GM21529 (cell line): ENCODE data around the gene ETV5.
"Not testable (repeated sequence)": the region's sequence is repeated elsewhere in the genome, so short reads cannot be mapped to it uniquely, and the experiment has no call there.

Source experiments
- ATAC-seq: cut with Tn5 transposase; IDR thresholded peaks from one replicate; pipeline ENCODE4 v1.9.1; 2021; ENCODE audit not compliant: unreplicated experiment

ETV5 gene

DNA sequence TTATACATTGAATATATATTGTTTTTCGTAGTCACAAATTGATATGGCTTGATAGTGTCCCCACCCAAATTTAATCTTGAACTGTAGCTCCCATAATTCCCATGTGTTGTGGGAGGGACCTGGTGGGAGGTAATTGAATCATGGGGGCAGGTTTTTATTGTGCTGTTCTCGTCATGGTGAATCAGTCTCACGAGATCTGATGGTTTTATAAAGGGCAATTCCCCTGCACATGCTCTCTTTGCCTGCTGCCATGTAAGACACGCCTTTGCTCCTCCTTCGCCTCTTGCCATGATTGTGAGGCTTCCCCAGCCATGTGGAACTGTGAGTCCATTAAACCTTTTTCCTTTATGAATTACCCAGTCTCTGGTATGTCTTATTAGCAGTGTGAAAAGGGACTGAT is 82.9 kb downstream of the ETV5 start:
- ATAC-seq = not testable (repeated sequence)

DNA sequence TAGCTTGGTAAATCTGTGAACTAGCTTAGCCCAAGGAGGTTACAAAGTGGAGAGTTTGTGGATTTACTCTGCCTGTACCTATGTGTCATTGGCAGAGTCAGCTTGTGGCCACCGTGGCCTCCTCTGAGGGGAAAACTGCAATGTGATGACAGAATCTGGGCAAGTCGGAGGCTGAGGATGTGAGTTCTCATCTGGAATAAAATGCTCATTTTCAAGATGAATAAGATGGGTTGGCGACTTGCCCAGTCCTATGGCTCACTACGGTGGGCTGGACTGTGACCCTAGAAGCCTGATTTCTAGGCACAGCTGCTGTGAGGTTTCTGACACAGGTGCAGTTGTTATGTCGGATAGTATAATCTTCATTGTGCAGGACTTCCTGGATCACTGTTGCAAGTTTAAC is 83.7 kb downstream of the ETV5 start:
- no peak for ATAC-seq

DNA sequence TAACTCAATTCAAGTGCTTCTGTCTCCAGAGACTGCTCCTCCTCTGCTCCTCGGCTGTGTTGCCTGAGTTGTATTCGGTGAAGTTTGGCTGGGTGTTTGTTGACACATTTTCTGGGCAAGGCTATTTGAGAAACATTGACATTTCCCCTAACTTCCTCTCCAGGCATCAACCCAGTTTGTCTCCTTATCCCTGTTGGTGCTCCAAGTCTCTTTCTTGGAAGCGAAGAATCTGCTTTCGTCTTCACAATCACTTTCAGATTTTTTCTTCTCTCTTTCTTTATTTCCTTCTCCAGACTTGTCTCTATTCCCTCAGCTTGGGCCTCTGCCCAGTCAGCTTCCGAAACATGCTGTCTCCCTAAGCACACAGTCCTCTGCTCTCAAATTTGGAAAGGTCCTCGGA is 84.7 kb downstream of the ETV5 start:
- no peak for ATAC-seq

DNA sequence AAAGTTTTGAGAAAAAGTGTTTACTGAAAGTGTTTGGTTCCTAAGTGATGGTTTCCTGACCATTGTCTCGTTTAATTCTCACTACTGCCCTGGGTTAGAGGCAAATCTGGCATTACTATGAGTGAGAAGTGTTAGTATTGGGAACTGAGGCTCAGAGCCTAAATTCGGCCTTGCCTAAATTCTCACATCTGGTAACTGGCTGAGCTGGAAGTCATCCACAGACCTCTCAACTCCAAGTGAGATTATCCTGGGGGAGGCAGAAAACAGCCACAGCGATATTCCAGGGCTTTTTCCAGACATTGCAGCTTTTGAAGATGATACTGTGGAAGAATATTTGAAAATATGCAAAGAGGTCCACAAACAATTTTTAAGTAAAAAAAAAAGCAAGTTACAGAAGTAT is 86.0 kb downstream of the ETV5 start:
- ATAC-seq = no peak

DNA sequence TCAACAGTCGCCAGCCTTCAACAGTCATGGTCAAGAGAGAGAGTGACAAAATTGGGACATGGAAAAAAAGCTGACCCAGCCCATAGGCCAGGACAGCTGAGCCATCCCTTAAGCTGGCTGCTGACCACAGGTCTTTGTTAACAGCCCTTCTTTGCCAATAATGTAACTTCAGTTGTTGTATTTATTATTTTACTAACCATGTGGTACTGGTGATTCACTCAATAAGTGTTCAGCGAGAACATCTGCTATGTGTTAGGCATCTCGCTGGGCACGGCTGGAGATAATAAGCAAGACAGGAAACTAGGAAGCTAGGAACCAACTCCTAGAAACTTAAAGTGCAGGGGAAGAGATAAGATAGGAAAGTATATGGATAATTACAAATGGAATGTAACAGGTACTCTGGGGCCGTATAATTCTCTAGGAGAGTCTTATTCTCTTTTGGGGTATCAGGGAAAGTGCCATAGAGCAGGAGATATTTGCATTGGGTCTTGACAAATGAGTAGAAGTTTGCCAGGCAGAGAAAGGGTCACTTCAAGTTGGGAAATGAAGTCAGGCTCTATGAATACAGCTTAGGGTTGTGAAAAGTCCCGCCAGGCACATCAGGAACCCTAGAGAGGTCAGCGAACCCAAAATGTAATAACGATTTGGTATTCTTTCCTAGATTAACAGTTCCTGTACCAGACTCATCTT is 87.1 kb downstream of the ETV5 start:
- no peak for ATAC-seq

DNA sequence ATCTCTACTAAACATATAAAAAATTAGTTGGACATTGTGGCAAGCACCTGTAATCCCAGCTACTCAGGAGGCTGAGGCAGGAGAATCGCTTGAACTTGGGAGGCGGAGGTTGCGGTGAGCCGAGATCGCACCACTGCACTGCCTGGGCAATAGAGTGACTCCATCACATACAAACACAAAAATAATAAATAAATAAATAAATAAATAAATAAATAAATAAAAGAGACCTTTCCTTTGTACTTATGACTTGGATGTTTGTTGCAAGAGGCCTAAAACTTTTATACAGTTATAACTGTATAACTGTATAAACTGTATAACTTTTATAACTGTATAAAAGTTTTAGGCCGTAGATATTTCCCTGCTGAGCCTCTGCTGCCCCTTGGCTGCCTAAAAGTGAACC is 87.6 kb downstream of the ETV5 start:
- not testable (repeated sequence) for ATAC-seq

DNA sequence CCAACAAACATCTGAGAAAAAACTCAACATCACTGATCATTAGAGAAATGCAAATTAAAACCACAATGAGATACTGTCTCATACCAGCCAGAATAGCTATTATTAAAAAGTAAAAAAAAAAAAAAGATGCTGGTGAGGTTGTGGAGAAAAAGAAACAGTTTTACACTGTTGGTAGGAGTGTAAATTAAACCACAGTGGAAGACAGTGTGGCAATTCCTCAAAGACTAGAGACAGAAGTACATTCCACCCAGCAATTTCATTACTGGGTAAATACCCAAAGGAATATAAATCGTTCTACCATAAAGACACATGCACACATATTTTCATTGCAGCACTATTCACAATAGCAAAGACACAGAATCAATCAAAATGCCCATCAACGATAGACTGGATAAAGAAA is 89.6 kb downstream of the ETV5 start:
- not testable (repeated sequence) for ATAC-seq

DNA sequence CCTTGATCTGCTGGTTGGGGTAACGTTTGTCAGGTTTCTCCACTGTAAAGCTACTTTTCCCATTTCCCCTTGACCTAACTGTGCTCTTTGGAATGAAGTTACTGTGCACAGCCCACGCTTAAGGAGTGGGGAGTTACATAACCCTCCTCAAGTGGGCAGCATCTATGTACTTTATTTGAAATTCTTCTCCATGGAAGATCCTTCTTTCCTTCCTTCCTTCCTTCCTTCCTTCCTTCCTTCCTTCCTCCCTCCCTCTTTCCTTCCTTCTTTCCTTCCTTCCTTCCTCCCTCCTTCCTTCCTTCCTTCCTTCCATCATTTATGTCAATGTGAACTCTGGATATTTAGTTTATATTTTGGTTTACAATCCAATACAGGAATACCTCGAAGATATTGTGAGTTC is 94.0 kb downstream of the ETV5 start:
- ATAC-seq = no peak

DNA sequence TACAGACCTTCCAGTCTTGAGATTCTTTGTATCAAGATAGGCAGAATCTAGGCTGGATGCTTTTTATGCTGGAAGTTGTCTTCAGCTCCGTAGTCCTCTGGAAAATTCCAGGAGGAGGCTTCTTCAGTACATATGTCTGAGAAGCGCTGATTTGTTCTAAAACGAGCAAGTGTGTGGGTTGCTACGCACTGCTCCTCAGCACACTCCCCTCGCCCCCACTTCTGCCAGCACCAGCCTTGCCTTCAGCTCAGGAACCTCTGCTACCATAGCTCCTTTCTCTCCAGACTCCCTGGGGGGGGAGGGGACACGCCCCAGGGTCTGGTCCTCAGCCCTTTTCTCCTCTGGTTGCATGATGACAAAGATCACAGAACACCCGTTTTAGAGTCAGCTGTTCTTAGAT is 95.6 kb downstream of the ETV5 start:
- no peak for ATAC-seq

DNA sequence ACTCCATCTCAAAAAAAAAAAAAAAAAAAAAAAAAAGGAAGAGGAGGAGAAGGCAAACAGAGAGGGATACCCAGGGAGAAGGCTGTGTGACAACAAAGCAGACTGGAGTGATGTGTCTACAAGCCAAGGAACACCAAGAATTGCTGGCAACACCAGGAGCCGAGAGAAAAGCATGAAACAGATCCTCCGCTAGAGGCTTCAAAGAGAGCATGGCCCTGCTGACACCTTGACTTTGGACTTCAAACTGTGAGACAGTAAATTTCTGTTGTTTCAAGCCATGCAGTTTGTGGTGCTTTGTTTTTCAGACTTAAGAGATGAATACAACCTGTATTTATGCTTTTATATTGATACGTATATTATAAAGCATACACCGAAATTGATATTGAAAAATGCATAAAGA is 96.8 kb downstream of the ETV5 start:
- ATAC-seq = no peak

DNA sequence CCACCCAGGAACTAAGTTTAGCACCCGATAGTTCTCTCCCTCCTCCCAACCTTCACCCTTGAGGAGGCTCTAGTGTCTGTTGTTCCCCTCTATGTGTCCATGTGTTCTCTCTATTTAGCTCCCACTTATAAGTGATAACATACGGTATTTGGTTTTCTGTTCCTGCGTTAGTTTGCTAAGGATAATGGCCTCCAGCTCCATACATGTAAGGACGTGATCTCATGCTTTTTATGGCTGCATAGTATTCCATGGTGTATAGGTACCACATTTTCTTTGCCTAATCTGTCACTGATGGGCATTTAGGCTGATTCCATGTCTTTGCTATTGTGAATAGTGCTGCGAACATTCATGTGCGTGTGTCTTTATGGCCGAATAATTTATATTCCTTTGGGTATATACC is 104.2 kb downstream of the ETV5 start:
- ATAC-seq = no peak

DNA sequence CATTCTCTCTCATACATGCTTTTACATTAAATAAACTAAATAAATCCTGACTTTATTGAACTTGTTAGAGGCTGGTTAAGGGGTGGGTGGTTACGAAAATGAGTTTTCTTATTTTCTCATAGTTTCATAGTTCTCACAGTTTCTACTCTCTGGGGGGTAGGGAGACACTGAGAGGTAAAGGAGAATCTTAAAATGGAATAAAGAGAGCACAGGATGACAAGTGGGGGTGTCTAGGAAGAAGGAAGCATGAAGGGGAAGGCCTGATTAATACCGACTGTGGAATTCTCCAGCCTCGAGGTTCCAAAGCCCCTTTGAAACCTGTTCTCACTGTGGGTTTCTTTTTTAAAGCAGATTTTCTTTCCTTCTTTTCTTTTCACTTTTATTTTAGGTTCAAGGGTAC is 104.7 kb downstream of the ETV5 start:
- ATAC-seq = peak; percentile 66

DNA sequence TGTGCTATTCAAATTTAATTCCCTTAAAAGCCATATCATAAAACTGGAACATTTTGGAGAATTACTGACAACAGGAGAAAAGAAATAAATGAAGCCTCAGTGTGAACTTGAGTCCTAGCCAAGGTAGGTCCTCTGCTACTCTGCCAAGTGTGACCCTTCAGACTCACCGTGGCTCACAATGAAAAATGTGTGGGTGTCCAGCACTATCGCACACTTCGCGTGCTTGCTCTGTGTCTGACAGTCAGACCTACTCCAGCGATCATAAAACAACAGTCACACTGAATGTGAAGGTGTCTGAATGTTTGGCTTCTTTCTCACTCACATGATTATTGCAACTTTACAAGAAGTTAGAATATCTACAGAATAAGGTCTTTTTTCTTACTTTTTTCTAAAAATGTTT is 105.3 kb downstream of the ETV5 start:
- peak; percentile 79 for ATAC-seq

DNA sequence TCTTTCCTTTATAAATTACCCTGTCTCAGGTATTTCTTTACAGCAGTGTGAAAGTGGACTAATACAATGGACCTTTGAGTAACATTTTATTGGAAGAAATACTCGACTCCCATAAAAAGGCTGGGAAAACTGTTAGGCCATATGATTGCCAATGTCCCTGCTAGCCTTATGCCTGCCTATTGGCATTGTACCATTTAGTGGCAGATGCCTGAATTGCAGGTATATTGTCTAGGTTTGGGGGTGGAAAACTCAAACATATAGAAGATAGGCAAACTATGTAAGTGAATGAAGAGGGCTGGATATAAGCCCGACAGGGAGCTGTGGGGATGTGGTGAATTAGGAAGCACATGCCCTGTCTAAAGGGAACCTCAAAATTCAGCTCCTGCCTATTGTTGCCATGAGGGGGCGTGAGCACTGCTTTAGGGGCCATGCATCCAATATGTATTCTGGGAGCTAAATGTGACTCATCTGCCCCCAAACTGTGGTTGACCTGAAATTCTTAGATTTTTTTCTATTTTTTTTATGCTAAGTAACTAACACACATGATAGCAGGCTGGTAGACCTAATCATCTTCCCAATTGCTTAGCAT is 105.9 kb downstream of the ETV5 start:
- ATAC-seq = no peak

DNA sequence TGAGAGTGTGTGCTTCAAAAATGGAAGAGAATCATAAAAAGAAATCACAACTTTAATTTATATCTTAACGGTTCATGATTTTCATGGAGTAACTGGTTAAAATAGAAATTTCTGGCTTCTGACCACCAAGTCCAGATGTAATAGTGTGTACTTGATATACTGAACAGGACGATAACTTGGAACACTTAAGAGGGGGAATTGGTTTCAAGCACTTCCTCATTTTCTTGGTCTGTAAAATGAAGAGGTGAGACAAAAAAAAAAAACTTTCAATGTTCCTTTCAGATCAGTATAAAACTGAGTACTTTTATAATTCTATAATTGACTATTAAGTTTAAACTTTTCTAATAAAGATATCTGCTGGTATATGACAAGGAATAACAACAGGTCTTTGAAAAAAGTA is 107.0 kb downstream of the ETV5 start:
- ATAC-seq = no peak

DNA sequence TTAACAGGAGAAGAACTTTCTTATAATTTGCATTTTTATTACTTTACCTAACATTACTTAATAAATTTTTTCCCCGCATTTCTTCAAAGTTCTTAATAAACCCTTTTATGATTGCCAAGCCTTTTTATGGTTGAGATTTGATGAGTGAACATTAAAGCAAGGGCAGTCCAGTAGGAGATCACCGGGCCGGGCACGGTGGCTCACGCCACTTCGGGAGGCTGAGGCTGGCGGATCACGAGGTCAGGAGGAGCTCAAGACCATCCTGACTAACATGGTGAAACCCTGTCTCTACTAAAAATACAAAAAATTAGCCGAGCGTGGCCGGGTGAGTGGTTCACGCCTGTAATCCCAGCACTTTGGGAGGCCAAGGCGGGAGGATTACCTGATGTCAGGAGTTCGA is 109.7 kb downstream of the ETV5 start:
- ATAC-seq = no peak

DNA sequence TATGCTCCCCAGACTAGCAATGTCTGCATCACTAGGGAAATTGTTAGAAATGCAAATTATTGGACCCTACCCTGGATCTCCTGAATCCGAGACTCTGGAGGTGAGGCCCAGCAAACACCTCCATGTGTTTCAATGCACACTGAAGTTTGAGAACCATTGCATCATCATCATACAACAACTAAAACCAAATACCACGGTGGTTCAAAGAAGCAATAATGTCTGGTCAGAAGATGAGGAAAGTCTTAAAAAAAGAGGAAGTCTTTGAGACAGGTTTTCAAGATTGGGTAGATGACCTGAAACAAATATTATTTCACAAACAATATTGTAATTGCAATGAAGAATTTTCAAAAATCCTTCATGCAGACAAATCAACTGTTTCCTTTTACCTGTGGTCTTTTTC is 110.8 kb downstream of the ETV5 start:
- no peak for ATAC-seq

DNA sequence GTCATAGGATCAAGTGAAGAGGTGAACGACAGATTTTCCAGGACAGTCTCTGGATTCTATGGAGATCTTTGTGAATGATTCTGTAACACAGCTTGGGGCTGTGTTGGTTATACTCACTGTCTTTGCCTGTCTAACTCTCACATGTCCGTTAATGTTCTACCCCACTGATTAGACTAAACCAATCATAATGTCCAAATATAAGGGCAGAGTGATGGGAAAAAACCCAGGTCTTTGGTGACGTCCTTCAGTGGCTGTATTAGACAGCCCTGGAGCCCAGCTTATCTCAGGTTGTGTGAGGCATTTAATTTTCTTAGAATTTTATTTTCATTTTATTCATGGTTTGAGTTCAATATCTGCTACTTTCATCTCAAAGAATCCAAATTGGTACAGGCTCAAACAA is 111.8 kb downstream of the ETV5 start:
- ATAC-seq = no peak
